ENCODE measurements around the gene CHMP3. TPM values are rescaled to one million over a fixed set of nuclear protein-coding genes. Genes with fewer than 3 reads are reported as not detected.
"Not testable (repeated sequence)": the region's sequence is repeated elsewhere in the genome, so short reads cannot be mapped to it uniquely, and the experiment has no call there.

Gene CHMP3
- total RNA-seq, 1 donor from 2014 or later, result 93.9 TPM

DNA sequence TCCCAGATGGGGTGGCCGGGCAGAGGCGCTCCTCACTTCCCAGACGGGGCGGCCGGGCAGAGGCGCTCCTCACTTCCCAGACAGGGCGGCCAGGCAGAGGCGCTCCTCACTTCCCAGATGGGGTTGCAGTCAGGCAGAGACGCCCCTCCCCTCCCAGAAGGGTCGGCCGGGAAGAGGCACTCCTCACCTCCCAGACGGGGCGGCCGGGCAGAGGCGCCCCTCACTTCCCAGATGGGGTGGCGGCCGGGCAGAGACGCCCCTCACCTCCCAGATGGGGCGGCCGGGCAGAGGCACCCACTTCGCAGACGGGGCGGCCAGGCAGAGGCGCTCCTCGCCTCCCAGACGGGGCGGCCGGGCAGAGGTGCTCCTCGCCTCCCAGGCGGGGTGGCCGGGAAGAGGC is 13.8 kb downstream of the CHMP3 start:
- not testable (repeated sequence) for ATAC-seq

DNA sequence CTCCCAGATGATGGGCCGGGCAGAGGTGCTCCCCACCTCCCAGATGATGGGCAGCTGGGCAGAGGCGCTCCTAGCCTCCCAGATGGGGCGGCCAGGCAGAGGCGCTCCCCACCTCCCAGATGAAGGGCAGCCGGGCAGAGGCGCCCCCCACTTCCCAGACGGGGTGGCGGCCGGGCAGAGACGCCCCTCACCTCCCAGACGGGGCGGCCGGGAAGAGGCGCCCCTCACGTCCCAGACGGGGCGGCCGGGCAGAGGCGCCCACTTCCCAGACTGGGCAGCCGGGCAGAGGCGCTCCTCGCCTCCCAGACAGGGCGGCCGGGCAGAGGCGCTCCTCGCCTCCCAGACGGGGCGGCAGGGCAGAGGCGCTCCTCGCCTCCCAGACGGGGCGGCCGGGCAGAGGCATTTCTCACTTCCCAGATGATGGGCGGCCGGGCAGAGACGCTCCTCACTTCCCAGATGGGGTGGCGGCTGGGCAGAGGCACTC is 14.3 kb downstream of the CHMP3 start:
- not testable (repeated sequence) for ATAC-seq

DNA sequence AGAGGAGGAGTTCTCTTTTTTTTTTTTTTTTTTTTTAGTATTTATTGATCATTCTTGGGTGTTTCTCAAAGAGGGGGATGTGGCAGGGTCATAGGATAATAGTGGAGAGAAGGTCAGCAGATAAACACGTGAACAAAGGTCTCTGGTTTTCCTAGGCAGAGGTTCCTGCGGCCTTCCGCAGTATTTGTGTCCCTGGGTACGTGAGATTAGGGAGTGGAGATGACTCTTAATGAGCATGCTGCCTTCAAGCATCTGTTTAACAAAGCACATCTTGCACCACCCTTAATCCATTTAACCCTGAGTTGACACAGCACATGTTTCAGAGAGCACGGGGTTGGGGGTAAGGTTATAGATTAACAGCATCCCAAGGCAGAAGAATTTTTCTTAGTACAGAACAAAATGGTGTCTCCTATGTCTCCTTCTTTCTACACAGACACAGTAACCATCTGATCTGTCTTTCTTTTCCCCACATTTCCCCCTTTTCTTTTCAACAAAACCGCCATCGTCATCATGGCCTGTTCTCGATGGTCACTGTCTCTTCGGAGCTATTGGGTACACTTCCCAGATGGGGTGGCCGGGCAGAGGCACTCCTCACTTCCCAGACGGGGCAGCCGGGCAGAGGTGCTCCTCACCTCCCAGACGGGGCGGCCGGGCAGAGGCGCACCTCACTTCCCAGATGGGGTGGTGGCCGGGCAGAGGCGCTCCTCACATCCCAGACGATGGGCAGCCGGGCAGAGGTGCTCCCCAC is 14.9 kb downstream of the CHMP3 start:
- ATAC-seq, result not testable (repeated sequence)

DNA sequence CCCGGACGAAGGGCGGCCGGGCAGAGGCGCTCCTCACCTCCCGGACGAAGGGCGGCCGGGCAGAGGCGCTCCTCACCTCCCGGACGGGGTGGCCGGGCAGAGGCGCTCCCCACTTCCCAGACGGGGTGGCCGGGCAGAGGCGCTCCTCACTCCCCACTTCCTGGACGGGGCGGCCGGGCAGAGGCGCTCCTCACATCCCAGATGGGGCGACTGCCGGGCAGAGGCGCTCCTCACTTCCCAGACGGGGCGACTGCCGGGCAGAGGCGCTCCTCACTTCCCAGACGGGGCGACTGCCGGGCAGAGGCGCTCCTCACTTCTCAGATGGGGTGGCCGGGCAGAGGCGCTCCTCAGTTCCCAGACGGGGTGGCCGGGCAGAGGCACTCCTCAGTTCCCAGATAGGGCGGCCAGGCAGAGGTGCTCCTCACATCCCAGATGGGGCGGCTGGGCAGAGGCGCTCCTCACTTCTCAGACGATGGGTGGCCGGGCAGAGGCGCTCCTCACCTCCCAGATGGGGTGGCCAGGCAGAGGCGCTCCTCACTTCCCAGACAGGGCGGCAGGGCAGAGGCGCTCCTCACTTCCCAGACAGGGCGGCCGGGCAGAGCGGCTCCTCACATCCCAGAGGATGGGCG is 17.8 kb downstream of the CHMP3 start:
- not testable (repeated sequence) for ATAC-seq

DNA sequence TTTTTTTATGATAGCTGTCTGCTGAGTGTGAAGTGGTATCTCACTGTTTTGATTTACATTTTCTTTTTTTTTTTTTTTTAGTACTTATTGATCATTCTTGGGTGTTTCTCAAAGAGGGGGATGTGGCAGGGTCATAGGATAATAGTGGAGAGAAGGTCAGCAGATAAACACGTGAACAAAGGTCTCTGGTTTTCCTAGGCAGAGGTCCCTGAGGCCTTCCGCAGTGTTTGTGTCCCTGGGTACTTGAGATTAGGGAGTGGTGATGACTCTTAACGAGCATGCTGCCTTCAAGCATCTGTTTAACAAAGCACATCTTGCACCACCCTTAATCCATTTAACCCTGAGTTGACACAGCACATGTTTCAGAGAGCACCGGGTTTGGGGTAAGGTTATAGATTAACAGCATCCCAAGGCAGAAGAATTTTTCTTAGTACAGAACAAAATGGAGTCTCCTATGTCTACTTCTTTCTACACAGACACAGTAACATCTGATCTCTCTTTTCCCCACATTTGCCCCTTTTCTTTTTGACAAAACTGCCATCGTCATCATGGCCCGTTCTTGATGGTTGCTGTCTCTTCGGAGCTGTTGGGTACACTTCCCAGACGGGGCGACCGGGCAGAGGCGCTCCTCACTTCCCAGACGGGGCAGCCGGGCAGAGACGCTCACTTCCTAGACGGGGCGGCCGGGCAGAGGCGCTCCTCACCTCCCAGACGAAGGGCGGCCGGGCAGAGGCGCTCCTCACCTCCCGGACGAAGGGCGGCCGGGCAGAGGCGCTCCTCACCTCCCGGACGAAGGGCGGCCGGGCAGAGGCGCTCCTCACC is 18.8 kb downstream of the CHMP3 start:
- ATAC-seq, result not testable (repeated sequence)

DNA sequence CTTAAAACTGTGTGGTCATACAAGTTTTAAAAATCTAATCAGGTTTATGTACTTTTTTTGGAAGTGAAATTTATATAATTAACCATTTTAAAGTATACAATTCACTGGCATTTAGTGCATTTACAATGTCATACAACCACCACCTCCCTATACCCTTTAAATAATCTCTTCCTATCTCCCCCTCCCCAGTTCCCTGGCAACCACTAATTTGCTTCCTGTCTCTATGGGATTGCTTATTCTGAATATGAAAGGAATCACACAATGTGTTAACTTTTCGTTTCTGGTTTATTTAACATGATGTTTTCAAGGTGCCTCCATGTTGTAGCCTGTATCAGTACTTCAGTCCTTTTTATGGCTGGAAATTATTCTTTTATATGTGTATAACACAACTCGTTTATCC is 19.4 kb downstream of the CHMP3 start:
- ATAC-seq, result no peak

DNA sequence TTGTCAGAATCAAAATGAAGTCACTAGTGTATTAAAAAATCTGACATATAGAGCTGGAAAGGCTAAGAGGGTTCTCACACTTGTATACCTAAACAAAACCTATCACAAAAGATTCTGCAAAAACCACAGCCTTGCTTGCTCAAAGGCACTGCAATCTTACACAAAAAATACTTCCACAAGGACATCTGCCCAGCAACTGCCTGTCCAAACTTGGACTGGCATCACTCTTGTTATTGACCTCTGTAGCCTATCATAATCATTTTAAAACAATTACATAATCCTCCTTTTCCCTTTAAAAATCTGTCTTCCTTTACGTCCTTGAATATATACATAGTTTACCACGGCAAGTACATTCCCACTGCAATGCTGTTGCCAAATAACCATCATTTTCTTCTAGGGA is 19.9 kb downstream of the CHMP3 start:
- ATAC-seq, result no peak

DNA sequence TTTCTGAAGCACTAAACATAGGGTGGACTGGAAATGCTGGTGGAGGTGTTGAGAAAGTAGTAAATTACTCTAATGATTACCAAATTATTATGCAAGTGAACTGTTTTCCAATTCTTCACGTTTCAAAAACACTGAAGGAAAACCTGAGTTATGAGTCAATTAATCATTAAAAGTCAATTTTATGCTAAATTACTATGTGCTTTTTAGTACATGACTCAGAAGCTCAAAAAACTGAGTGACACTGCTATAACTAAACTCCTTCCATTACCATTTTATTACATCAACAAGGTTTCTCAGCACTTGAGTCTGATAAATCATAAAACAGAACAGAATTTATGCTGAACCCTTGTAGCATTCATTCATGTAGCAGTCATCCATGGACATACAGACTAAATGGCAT is 20.4 kb downstream of the CHMP3 start:
- ATAC-seq, result no peak

DNA sequence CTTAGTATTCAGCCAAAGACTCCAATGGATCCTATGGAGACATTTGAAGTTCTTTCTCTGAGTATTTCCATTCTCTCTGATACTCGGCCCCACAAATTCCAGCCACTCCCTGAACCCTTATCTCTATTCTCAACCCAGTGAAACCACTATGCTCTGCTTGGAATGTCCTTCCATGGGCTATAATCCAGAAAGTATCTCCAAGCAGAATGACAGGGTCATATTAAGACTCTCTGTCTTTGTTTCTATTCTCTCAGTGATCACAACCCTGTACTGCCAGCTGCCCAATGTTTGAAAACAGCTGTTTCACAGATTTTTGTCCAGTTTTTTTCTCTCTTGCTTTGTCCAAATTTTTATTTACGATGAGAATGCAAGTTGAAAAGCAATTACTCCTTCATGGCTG is 21.9 kb downstream of the CHMP3 start:
- ATAC-seq, result no peak

DNA sequence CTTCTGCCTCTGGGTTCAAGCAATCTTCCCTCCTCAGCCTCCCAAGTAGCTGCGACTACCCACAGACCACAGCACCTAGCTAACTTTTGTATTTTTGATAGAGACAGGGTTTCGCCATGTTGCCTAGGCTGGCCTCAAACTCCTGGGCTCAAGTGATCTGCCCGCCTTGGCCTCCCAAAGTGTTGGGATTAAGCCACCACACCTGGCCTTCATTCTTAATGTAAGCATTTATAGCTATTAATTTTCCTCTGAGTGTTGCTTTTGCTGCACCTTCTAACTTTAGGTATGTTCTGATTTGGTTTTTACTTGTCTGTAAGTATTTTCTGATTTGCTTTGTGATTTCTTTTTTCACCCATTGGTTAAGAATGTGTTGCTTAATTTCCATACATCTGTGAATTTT is 29.7 kb downstream of the CHMP3 start:
- no peak for ATAC-seq

DNA sequence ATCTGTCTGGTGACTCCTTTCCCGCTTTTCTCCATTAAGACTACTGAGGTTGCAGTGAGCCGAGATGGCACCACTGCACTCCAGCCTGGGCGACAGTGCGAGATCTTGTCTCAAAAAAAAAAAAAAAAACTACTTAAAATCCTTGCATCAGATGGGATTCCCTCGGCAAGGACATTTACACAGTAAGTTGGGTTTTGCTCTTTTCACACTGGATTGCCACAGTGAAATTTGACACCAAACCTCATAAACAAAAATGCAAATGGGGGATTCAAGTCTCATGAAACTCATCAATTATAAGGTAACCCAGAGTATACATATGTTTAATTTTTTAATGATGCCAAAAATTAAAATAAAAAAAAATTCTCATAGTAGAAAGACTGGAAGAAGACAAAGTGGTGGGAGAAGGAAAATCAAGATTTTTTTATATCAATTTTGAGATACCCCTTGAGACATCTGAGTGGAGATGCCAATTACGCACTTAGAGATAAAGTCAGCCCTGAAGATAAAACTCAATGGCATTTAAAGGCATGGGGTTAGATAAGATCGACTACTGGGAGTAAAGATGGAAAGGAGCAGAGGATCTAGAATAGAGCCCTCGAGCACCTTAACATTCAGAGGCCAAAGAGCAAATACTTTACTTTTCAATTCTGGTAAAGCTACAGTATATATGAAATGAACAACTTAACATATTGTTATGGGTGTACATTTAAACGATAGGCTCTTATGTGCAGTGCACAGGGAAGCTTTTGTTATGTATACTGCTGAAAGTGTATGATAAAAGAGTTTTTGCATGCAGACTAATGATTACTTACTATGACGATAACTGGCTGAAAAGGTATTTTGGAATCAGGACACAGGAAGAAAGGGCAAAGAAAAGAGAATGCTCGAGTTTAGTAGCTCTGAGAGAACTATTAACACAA is 37.6 kb downstream of the CHMP3 start:
- no peak for ATAC-seq

DNA sequence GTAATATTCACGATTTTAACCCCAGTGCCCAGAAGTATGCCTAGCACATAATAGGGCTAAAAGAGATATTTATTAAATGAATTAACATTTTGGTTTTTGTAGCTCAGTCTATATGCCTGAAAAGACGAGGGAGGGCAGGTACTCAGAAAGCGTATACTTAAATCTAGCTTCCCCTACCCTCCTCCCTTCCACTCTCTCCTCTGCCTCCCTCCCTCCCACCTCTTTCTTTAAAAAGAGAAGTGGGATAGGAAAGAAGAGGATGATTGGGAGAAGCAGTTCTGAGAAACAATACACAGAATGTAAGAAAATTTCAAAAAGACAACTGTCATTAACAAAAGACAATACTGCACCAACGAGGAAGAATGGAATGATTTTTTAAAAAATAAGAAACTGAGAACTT is 39.8 kb downstream of the CHMP3 start:
- no peak for ATAC-seq

DNA sequence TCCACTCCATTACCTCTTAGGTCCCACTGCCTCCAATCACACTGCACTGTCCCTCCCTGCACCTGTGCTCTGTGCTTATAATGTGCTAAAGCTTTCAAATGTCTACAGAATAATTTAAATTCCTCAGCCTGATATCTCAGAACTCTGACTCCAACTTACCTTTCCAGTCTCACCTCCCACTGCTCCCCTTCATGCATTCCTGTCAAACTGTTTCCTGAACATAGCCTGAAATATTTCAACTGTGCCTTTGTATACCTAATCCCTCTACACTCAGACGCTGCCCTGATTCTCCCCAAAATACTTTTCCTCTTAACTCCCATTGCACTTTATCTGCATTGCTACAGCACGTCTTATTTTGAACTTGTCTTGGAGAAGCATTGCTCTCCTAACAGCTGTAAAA is 40.5 kb downstream of the CHMP3 start:
- ATAC-seq, result no peak

DNA sequence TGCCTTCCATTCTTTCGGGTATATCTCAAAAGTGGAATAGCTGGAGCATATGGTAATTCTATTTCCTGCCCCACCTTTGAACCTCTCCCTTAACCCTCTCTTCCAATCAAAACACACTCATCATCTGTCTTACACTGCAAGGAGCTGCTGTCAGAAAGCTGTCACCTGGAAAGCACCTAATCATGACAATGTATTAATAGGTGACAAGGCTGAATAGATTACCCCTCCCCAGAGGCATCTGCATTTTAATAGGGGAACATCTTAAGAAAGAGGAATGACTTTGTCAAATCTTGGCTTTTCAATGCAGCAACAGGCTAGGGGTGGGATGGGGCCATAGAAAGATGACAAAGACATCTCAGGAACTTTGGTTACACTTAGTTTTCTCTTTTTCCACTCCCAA is 41.3 kb downstream of the CHMP3 start:
- ATAC-seq, result peak; percentile 18

DNA sequence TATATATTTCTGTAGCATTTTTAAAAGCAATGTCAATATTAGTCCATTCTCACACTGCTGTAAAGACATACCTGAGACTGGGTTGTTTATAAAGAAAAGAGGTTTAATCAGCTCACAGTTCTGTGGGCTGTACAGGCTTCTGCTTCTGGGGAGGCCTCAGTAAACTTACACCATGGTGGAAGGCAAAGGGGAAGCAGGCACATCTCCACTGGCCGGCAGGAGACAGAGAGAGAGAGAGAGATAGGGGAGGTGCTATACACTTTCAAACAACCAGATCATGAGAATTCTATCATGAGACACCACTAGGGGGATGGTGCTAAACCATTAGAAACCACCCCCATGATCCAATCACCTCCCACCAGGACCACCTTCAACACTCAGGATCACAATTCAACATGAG is 43.1 kb downstream of the CHMP3 start:
- ATAC-seq, result no peak

DNA sequence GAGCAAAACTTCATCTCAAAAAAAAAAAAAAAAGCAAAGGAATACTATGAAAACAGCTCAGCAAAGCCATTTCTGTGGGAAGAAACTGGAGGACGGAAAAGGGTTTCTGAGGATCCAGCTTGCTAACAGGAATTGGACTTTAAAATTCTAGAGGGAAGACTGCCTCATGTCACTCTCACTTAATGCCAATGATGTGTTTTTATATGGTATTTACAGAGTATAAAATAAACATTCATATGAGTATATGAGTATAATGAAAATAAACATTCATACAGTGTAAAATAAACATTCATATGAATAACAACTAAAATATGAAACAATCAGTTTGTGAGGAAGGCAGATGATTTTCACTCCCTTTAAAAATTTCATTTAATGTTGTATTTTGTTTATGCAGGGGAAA is 43.9 kb downstream of the CHMP3 start:
- no peak for ATAC-seq

DNA sequence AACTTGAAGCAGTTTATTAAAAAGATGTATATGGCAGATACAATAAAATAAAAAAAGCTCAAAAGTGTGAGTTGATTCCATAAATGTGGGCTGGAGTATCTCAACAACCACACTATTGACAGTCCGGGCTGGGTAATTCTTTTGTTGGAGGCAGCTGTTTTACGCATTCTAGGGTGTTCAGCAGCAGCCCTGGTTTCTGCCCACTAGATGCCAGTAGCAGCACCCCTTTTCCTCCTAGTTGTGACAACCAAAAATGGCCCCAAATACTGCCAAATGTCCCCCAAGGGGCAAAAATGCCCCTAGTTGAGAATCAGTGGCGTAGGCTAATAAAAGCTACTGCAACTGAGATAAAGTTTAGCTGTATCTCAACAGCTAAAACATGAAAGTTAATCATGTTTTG is 44.8 kb downstream of the CHMP3 start:
- no peak for ATAC-seq

DNA sequence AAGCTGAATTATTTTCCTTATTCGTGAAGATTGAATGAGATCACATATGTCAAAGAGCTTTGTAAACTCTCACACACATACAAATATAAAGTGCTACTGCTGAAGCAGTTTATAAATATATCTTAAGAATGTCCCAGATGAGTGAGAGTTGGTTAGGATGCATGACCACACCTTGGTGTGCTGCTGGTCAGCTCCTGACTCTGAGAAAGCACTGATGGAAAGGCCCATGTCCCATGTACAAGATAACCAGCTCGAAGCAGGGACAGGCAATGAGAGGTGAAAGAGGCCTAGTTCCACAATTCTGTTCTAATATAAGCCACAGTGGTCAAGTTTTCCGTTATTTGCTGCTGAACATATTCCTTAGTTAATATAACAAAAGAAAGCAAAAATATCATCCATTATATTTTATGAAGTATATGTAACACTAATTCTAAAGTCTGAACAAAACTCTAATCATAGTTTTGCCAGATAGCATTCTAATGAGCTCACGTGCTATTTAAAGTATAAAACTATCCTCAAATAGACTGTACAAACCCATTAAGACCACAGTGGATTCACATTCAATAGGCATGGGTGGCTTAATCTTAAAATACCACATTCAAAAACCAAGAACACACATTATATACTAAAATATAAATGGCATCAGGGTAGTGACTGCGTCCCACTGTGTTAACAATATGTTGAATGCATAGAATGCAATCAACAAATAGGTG is 49.1 kb downstream of the CHMP3 start:
- ATAC-seq, result no peak

DNA sequence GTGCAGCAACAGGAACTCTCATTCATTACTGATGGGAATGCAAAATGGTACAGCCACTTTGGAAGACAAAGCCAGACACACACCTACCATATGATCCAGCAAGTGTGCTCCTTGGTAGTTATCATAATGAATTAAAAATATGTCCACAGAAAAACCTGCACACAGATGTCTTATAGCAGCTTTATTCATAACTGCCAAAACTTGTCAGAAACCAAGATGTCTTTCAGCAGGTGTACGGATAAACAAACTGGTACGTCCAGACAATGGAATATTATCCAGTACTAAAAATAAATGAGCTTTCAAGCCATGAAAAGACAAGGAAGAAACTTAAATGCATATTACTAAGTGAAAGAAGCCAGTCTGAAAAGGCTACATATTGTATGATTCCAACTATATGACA is 50.4 kb downstream of the CHMP3 start:
- ATAC-seq, result no peak

DNA sequence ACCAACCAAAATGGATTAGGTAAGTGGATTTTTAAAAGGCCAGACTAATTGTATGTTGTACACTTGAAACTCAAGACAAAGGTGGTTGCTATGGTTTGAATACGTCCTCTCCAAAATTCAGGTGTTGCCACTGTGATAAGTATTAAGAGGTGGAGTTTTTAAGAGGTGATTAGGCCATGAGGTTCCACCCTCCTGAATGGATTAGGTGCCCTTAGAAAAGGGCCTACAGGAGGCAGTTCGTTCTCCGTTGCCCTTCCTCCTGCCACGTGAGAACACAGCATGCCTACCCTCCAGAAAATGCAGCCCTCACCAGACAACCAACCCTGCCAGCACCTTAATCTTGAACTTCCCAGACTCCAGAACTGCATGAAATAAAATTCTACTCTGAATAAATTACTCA is 51.2 kb downstream of the CHMP3 start:
- peak; percentile 56 for ATAC-seq

DNA sequence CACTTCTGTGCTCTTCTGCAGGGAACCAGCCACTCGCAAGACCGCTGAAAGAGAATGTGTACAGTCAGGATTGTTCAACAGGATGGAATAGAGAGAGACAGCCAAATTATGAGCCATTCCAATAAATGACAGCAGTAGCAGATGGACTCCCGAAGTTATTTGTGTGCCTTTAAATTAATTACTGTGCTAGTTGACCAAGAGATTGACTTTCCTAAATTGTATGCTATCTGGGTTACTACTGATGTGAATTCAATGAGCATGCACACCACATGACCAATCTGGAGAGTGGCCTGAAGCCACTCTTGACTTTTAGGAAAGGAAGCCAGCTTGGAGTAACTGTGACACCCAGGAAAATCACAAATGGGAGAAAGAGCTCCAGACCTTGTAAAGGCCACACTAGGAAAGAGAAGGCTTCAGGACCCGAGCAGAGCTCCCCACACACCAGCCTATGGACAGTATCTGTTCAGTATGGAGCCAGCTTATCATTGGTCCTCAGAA is 52.8 kb downstream of the CHMP3 start:
- ATAC-seq, result peak; percentile 16

DNA sequence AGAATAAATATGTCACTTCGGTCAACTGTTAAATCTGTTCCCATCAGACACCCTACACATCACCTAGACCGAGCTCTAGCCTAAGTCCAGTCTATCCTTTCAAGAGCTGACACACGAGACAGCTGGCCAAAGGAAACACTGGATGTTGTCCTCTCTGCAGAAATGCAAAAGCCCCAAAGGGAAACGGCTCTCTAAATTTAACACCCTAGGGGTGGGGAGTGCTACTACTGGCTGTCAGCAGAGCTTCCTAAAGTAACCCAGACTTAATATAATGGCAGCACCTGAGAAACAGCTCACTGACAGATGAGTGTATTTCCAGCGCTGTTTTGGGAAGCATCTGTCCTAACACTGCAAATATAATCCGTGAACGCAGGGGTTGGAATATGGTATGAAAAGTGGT is 55.6 kb downstream of the CHMP3 start:
- no peak for ATAC-seq
